GM12878 (cell line): ENCODE measurements around the gene TBX5. TPM values are rescaled to one million over a fixed set of nuclear protein-coding genes. Genes with fewer than 3 reads are reported as not detected.

Experiments used
- ATAC-seq: fragments of 200-7000 bp; cut with Tn5 transposase; 3 replicates; pipeline ENCODE4 v1.9.1; 2020; ENCODE audit warnings: mild to moderate bottlenecking, moderate library complexity
- BruUV-seq: library from RNA; stranded (reverse); fragments of 400-500 nt; replicated peaks from 2 replicates; lab custom pipeline; 2021; lab: Mats Ljungman, UMichigan
- CTCF ChIA-PET: fragments of 300-600 bp; sonication (Branson Sonifier 250); formaldehyde crosslinking; extraction: SDS; loops from one replicate; lab custom pipeline; 2021; ENCODE audit warnings: inconsistent platforms; lab: Yijun Ruan, JAX
- POLR2A ChIA-PET: fragments of 350-600 bp; formaldehyde crosslinking; extraction: SDS; loops from one replicate; lab custom pipeline; 2021; ENCODE audit warnings: inconsistent platforms; lab: Charles Lee
- RAD21 ChIA-PET: fragments of 300-600 bp; sonication (Branson Sonifier 250); formaldehyde crosslinking; loops from one replicate; lab custom pipeline; 2023; ENCODE audit warnings: antibody characterized with exemption; ENCODE audit not compliant: unreplicated experiment; lab: Charles Lee
- SMC1A ChIA-PET: fragments of 300-600 bp; sonication (Branson Sonifier 250); formaldehyde crosslinking; loops from one replicate; lab custom pipeline; 2023; ENCODE audit not compliant: unreplicated experiment, uncharacterized antibody; lab: Charles Lee
- DNase-seq: peaks from one replicate; pipeline ENCODE4 v3.0.0-alpha.2; 2011; ENCODE audit warnings: low read depth, low spot score
- FAIRE-seq: peaks from 3 replicates; lab custom pipeline; 2011; peaks lifted over from hg19 to GRCh38; lab: Jason Lieb, UNC
- H2AFZ ChIP-seq: 2 replicates; pipeline ENCODE4 v1.6.0; 2011; ENCODE audit warnings: low read depth, low read length, control low read depth; ENCODE audit not compliant: control insufficient read depth
- H3K27ac ChIP-seq: 2 replicates; pipeline ENCODE4 v1.5.1; 2011; ENCODE audit warnings: control low read depth; ENCODE audit not compliant: control insufficient read depth, insufficient read depth
- H3K27me3 ChIP-seq, 2 experiments: replicated peaks in 1 of 2; 2 replicates each; pipeline versions ENCODE4 v1.6.0 to v1.6.1; 2011; ENCODE audit warnings: low read length in 1 of 2; ENCODE audit not compliant: control insufficient read depth in 2 of 2, insufficient read depth in 2 of 2
- H3K36me3 ChIP-seq, 2 experiments: 2 replicates each; pipeline ENCODE4 v1.5.1; 2011; ENCODE audit warnings: low read length in 1 of 2; ENCODE audit not compliant: control insufficient read depth in 2 of 2, insufficient read depth in 2 of 2
- H3K4me1 ChIP-seq: 2 replicates; pipeline ENCODE4 v1.6.1; 2011; ENCODE audit warnings: mild to moderate bottlenecking, low read length, moderate library complexity, mixed read lengths; ENCODE audit not compliant: control insufficient read depth, insufficient read depth
- H3K4me2 ChIP-seq: 2 replicates; pipeline ENCODE4 v1.6.0; 2011; ENCODE audit warnings: control low read depth; ENCODE audit not compliant: control insufficient read depth, insufficient read depth
- H3K4me3 ChIP-seq: fragments of 200-600 bp; sonication (generic); 2 replicates; pipeline ENCODE4 v1.5.1; 2016
- H3K79me2 ChIP-seq: 2 replicates; pipeline ENCODE4 v1.6.0; 2011; ENCODE audit warnings: low read length; ENCODE audit not compliant: control insufficient read depth, insufficient read depth
- H3K9ac ChIP-seq: 2 replicates; pipeline ENCODE4 v1.8.0; 2011; ENCODE audit warnings: low read length, control low read depth, mixed read lengths; ENCODE audit not compliant: control insufficient read depth, insufficient read depth
- H3K9me3 ChIP-seq: replicated peaks from 3 replicates; pipeline ENCODE4 v1.5.1; 2011; ENCODE audit warnings: mild to moderate bottlenecking, low read length; ENCODE audit not compliant: control insufficient read depth, insufficient read depth
- H4K20me1 ChIP-seq: 2 replicates; pipeline ENCODE4 v1.6.0; 2011; ENCODE audit not compliant: control insufficient read depth, insufficient read depth
- CEBPB ChIP-seq, 2 experiments: fragments of 150-350 bp in 1 of 2; IDR thresholded peaks; 2 replicates each; pipeline ENCODE4 v1.6.1; 2012 to 2014; ENCODE audit warnings: low read depth in 2 of 2, low read length in 2 of 2, borderline replicate concordance in 1 of 2, inconsistent platforms in 1 of 2
- CREM ChIP-seq: IDR thresholded peaks from 2 replicates; pipeline ENCODE4 v1.6.1; 2014; ENCODE audit warnings: antibody characterized with exemption, low read depth
- EP300 ChIP-seq, 2 experiments: fragments of 150-350 bp in 1 of 2; IDR thresholded peaks; 2 replicates each; pipeline ENCODE4 v1.6.1; 2011 to 2012; ENCODE audit warnings: low read depth in 2 of 2, low read length in 2 of 2, borderline replicate concordance in 1 of 2, improper control_type of control experiment in 1 of 2, inconsistent platforms in 1 of 2; ENCODE audit not compliant: control insufficient read depth in 1 of 2
- HSF1 ChIP-seq: fragments of 150-350 bp; IDR thresholded peaks from 2 replicates; pipeline ENCODE4 v1.6.1; 2014; ENCODE audit warnings: mild to moderate bottlenecking, low read depth, low read length
- PML ChIP-seq: IDR thresholded peaks from 2 replicates; pipeline ENCODE4 v1.6.1; 2012; ENCODE audit warnings: low read length, inconsistent platforms
- POLR2AphosphoS2 ChIP-seq: IDR thresholded peaks from 2 replicates; pipeline ENCODE4 v1.6.1; 2011; ENCODE audit warnings: low read depth, mild to moderate bottlenecking, low read length, improper control_type of control experiment, moderate library complexity
- RB1 ChIP-seq: fragments of 450-650 bp; formaldehyde crosslinking; IDR thresholded peaks from 2 replicates; pipeline ENCODE4 v1.6.1; 2017; ENCODE audit warnings: mild to moderate bottlenecking, borderline replicate concordance
- RELA ChIP-seq: fragments of 450-650 bp; IDR thresholded peaks from 2 replicates; pipeline ENCODE4 v1.8.0; 2014; ENCODE audit warnings: borderline replicate concordance; ENCODE audit not compliant: partially characterized antibody
- RUNX3 ChIP-seq: IDR thresholded peaks from 2 replicates; pipeline ENCODE4 v1.6.1; 2012; ENCODE audit warnings: low read length, inconsistent platforms
- ZNF24 ChIP-seq: fragments of 450-650 bp; IDR thresholded peaks from 2 replicates; pipeline ENCODE4 v1.6.1; 2017; ENCODE audit warnings: antibody characterized with exemption, mild to moderate bottlenecking
- WGBS: methylation state at CpG from one replicate; pipeline ENCODE4 v1.1.6; 2016; ENCODE audit warnings: low lambda C conversion rate; ENCODE audit not compliant: insufficient replicate concordance, insufficient coverage; ENCODE audit errors: missing lambda C conversion rate; 5-methylcytosine and 5-hydroxymethylcytosine counted together
- in situ Hi-C: fragments of 300-500 bp; cut with MboI; formaldehyde crosslinking; loops from 9 replicates; pipeline ENCODE4 v1.14.3; 2018; ENCODE audit warnings: mixed read lengths
- intact Hi-C: fragments of 100-400 bp; cut with micrococcal nuclease; formaldehyde crosslinking; loops from one replicate; pipeline ENCODE4 v1.14.2; 2022; ENCODE audit not compliant: unreplicated experiment
- polyA plus RNA-seq, 11 experiments: library from polyadenylated mRNA; depleted of rRNA in 4 of 11; unstranded in 6 of 11; stranded (reverse) in 5 of 11; fragments of >200 nt; fragmentation: Nextera tagmentation in 4 of 11; fragmentation: Illumina TruSeq in 1 of 11; extraction: Ambion mirVana in 4 of 11; extraction: Trizol in 1 of 11; gene quantifications; 1 replicate in 1 of 11; 2 replicates in 10 of 11; pipeline versions ENCODE4 v1.2.1 to v1.2.3, GENCODE V29; 2011 to 2016; ENCODE audit warnings: inconsistent platforms in 2 of 11, missing spikeins in 2 of 11, low read depth in 1 of 11
- total RNA-seq, 4 experiments: library from RNA; depleted of rRNA in 3 of 4; stranded (reverse); fragments of >200 nt in 3 of 4; fragmentation: Illumina TruSeq in 1 of 4; extraction: Trizol in 1 of 4; gene quantifications; 2 replicates each; pipeline versions ENCODE4 v1.2.1 to v1.2.3, GENCODE V29; 2013 to 2021

Gene TBX5
- total and polyA plus RNA-seq, 10 of the 15 experiments (the other 5 are each of a cell fraction or from before 2014, with no cell fraction given), result 0.04 TPM; not detected in 9

- ChIA-PET POLR2A (no interaction called here), CTCF (no interaction called here), SMC1A (no interaction called here), RAD21 (no interaction called here)
- no peak for FAIRE-seq
- H3K9ac ChIP-seq, result no peak overlapping the region
- intact Hi-C loops (no loop called here), in situ Hi-C loops (no loop called here)
- 5% methylated on average over 4 of the region's 4 CpGs for WGBS
- no TSS peak for BruUV-seq
- H3K27ac ChIP-seq, result no peak overlapping the region
- no peak overlapping the region for H3K4me2 ChIP-seq
- ATAC-seq, result no peak
- TF ChIP-seq EP300 (IDR thresholded peaks at IDR 0.05; ENCODE audit: borderline replicate concordance in 1 of 2, control insufficient read depth in 1 of 2, low read depth in 2 of 2, low read length in 2 of 2) (no peak), POLR2AphosphoS2 (no peak), CREM (no peak), ZNF24 (no peak), RB1 (no peak)
- H2AFZ ChIP-seq, result no peak overlapping the region
- no peaks in the 10 kb centered on the region for H3K36me3 ChIP-seq
- DNase-seq, result no peak
- H3K4me3 ChIP-seq, result no peak overlapping the region
- H3K4me1 ChIP-seq, result no peaks in the 10 kb centered on the region
- H3K27me3 ChIP-seq, result no peaks in the 10 kb centered on the region
- no peaks in the 10 kb centered on the region for H3K9me3 ChIP-seq
- H4K20me1 ChIP-seq, result no peaks in the 10 kb centered on the region
- H3K79me2 ChIP-seq, result no peaks in the 10 kb centered on the region
Measured at GRCh38 chr12:114420944-114421335, 15.0 kb upstream of the TBX5 start.

GRCh38 chr12:114420182-114420943 is 14.4 kb upstream of the TBX5 start:
- CTCF ChIA-PET, result no interaction called here
- Histone ChIP-seq H3K4me2 (no peak overlapping the region), H3K9ac (no peak overlapping the region), H3K4me1 (no peaks in the 10 kb centered on the region), H3K79me2 (no peaks in the 10 kb centered on the region), H3K4me3 (no peak overlapping the region), H3K36me3 (no peaks in the 10 kb centered on the region), H2AFZ (no peak overlapping the region), H3K27ac (no peak overlapping the region), H3K9me3 (no peaks in the 10 kb centered on the region), H3K27me3 (peaks cover 2 to 4% of the 10 kb centered on the region in 2 experiments; a peak in 2 of 4 replicates), H4K20me1 (no peaks in the 10 kb centered on the region)
- RAD21 ChIA-PET, result no interaction called here
- TF ChIP-seq CEBPB (IDR thresholded peaks at IDR 0.05; ENCODE audit: borderline replicate concordance in 1 of 2, low read depth in 2 of 2, low read length in 2 of 2) (no peak), RUNX3 (no peak), HSF1 (no peak), PML (no peak), RELA (no peak)
- intact Hi-C loops, result no loop called here
- ATAC-seq, result no peak
- WGBS, result 11% methylated on average over 8 of the region's 8 CpGs
- no TSS peak for BruUV-seq
- in situ Hi-C loops, result no loop called here
- SMC1A ChIA-PET, result no interaction called here
- POLR2A ChIA-PET, result no interaction called here
- no peak for DNase-seq
- FAIRE-seq, result no peak
